GM21447 (cell line): ENCODE measurements around the gene ASB15.
"Not testable (repeated sequence)": the region's sequence is repeated elsewhere in the genome, so short reads cannot be mapped to it uniquely, and the experiment has no call there.

Experiments
- ATAC-seq: cut with Tn5 transposase; IDR thresholded peaks from one replicate; pipeline ENCODE4 v1.9.1; 2021; ENCODE audit not compliant: unreplicated experiment

Gene ASB15

GRCh38 chr7:123634011-123634573, 32.5 kb downstream of the ASB15 start:
- not testable (repeated sequence) for ATAC-seq

DNA sequence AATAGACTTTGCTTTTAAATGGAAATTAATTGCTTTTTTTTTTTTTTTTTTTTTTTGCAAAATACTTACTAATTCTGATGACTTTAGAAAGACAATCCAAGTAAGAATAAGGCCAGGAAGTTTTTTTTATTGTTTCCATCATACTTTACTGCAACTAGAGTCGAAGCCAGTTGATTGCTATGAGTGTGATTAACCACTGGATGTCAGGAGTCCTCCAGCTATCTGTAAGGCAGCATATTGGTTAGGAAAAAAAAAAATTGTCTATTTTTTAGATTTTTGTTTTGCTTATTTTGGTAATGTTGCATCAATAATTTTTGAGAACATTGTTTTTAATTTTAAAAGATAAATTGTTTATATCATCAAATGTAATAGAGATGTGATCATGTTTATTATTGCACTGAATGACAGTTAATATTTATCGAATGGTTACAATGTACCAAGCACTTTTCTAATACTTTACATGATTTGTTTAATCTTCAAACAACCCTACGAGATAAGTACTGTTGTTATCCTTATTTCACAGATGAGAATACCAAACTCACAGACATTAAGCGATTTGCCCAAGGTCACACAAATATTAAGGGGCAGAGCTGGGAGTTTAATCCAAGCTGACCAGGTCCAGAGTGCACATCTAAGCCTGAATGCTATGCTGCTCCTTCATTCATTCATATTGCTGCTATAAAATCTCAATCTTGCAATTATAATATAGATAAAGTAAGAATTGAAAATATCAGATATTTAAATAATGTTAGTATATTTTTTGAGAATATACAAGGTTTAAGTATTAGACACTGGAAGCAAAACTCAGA, 34.1 kb downstream of the ASB15 start:
- peak; percentile 47 for ATAC-seq

GRCh38 chr7:123637203-123637602, 35.6 kb downstream of the ASB15 start:
- no peak for ATAC-seq

- ATAC-seq = no peak
Measured at GRCh38 chr7:123637878-123638277, 36.3 kb downstream of the ASB15 start.

DNA sequence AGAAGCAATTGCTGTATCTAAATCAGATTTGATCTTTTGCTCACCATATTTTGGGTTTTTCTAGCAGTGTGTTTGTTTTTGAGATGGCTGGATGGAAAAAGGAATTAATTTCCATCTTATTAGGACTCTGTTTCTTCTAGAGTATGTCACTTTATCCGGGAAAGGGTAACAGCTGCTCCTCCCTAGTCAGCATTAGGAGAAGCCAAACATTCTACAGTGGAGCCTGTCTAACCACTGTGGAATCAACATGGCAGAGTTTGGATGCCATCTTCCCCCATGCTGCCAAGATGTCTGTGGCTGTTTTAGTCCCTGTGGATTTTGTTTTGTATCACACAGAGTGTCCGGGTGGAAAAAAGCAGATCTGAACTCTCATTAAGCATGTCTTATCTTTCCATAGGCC, 38.0 kb downstream of the ASB15 start:
- no peak for ATAC-seq

- ATAC-seq = no peak
Measured at GRCh38 chr7:123640583-123640982, 39.0 kb downstream of the ASB15 start.

DNA sequence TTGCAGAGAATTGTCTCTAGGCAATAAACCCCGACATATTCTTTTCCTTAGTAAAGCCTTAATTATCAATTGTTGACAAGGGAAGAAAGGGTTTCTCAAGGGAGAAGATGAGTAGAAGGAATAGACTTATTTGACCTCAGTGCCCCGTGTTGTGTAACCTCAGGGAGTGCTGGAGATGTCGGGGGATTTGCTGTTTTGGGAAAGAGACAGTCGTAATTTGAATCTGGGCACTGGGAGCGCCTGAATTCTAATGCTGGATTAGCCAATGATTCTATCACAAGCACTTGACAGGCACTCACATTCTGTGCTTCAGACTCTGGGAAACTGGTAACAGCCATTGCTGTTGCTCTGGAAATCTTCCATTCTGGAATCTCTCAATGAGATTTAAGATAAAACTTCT, 40.3 kb downstream of the ASB15 start:
- no peak for ATAC-seq

GRCh38 chr7:123643495-123644441, 42.1 kb downstream of the ASB15 start:
- no peak for ATAC-seq

- ATAC-seq = no peak
Measured at GRCh38 chr7:123645516-123645915, 43.9 kb downstream of the ASB15 start.

- no peak for ATAC-seq
Measured at GRCh38 chr7:123647106-123647730, 45.6 kb downstream of the ASB15 start.

DNA sequence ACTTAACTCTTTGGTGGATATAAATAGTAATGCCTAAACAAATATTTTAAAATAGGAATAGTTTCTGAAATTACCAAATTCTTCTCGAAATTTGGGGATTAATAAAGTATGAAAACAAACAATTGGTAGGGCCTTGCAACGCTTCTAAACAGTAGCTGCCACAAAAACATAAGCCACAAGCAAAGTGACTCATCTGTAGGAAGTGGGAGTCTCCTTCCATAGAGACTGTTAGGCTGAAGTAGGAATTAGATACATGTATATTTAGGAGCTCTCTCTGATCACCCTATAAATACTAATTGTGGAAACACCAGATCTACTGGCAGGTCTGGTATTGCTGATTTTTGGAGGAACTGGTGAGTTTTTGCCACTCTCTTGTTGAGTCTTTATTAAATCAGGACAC, 48.3 kb downstream of the ASB15 start:
- ATAC-seq = no peak

- ATAC-seq = no peak
Measured at GRCh38 chr7:123650595-123650994, 49.0 kb downstream of the ASB15 start.

GRCh38 chr7:123652406-123652805, 50.8 kb downstream of the ASB15 start:
- ATAC-seq = no peak

- ATAC-seq = no peak
Measured at GRCh38 chr7:123653162-123653561, 51.5 kb downstream of the ASB15 start.

GRCh38 chr7:123655614-123656013, 54.0 kb downstream of the ASB15 start, which contains the start of gene LMOD2:
TSS of gene LMOD2 (plus strand) at chr7:123655866. CDS start at chr7:123655964, 98 bp downstream.
- ATAC-seq = no peak

GRCh38 chr7:123656544-123657303, 55.1 kb downstream of the ASB15 start:
- ATAC-seq = no peak

GRCh38 chr7:123657304-123657685, 55.7 kb downstream of the ASB15 start:
- ATAC-seq = no peak

- no peak for ATAC-seq
Measured at GRCh38 chr7:123658023-123658422, 56.4 kb downstream of the ASB15 start.

GRCh38 chr7:123660514-123661354, 59.1 kb downstream of the ASB15 start:
- ATAC-seq = no peak
